Measurements from ENCODE around the gene DPYD. TPM values are rescaled to one million over a fixed set of nuclear protein-coding genes. Genes with fewer than 3 reads are reported as not detected.

DPYD gene
- total RNA-seq, 1 donor from 2014 or later = 8.8 TPM

DNA sequence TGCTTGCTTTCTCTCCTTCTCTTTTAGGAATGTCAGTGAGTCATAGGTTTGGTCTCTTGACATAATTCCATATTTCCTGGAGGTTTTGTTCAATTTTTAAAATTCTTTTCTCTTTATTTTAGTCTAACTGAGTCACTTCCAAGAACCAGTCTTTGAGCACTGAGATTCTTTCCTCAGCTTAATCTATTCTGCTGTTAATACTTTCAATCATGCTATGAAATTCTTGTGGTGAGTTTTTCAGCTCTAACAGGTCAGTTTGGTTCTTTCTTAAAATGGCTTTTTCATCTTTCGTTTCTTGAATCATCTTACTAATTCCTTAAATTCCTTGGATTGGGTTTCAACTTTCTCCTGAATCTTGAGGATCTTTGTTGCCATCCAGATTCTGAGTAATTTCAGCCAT, 878.3 kb downstream of the DPYD start:
- H3K4me3 Mint-ChIP-seq (ENCODE audit: unreplicated experiment) = no peak overlapping the region
- H3K79me2 ChIP-seq (ENCODE audit: insufficient read depth, low read length) = no peaks in the 10 kb centered on the region
- peaks cover 7% of the 10 kb centered on the region for H3K4me1 ChIP-seq (ENCODE audit: insufficient read depth, low read length)
- FAIRE-seq (peak; percentile 78), DNase-seq (ENCODE audit: low read depth) (peak; percentile 89)
- H2AFZ ChIP-seq (ENCODE audit: low read depth, low read length) = no peak overlapping the region
- no peak overlapping the region for H3K4me3 ChIP-seq (ENCODE audit: insufficient read depth, low read depth, low read length)
- H3K36me3 ChIP-seq (ENCODE audit: insufficient read depth, low read length) = no peaks in the 10 kb centered on the region
- TF ChIP-seq EZH2 (IDR thresholded peaks at IDR 0.05; ENCODE audit: insufficient read depth, low read length) = no peak
- TF ChIP-seq, protein P1, sequence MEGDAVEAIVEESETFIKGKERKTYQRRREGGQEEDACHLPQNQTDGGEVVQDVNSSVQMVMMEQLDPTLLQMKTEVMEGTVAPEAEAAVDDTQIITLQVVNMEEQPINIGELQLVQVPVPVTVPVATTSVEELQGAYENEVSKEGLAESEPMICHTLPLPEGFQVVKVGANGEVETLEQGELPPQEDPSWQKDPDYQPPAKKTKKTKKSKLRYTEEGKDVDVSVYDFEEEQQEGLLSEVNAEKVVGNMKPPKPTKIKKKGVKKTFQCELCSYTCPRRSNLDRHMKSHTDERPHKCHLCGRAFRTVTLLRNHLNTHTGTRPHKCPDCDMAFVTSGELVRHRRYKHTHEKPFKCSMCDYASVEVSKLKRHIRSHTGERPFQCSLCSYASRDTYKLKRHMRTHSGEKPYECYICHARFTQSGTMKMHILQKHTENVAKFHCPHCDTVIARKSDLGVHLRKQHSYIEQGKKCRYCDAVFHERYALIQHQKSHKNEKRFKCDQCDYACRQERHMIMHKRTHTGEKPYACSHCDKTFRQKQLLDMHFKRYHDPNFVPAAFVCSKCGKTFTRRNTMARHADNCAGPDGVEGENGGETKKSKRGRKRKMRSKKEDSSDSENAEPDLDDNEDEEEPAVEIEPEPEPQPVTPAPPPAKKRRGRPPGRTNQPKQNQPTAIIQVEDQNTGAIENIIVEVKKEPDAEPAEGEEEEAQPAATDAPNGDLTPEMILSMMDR (IDR thresholded peaks at IDR 0.05; ENCODE audit: insufficient read depth, low read depth, low read length) = no peak
- H3K4me2 ChIP-seq (ENCODE audit: low read length) = peak overlapping the region; percentile 56
- peak overlapping the region; percentile 68 for H3K27ac ChIP-seq (ENCODE audit: low read depth, low read length)
- H4K20me1 ChIP-seq (ENCODE audit: insufficient read depth, low read length) = no peaks in the 10 kb centered on the region
- peaks cover 34% of the 10 kb centered on the region for H3K9me3 Mint-ChIP-seq (ENCODE audit: unreplicated experiment)
- H3K36me3 Mint-ChIP-seq (ENCODE audit: low read depth, unreplicated experiment) = peaks cover 7% of the 10 kb centered on the region
- H3K27me3 Mint-ChIP-seq (ENCODE audit: low read depth, unreplicated experiment) = no peaks in the 10 kb centered on the region
- peaks cover 7% of the 10 kb centered on the region for H3K9me3 ChIP-seq (ENCODE audit: insufficient read depth, low read depth, low read length)
- H3K27me3 ChIP-seq (ENCODE audit: insufficient read depth, low read length) = no peaks in the 10 kb centered on the region
- peak overlapping the region; percentile 22 for H3K9ac ChIP-seq (ENCODE audit: low read length)
- H3K27ac Mint-ChIP-seq (ENCODE audit: unreplicated experiment) = peak overlapping the region; percentile 67
- H3K4me1 Mint-ChIP-seq (ENCODE audit: low read depth, unreplicated experiment) = peaks cover 15% of the 10 kb centered on the region

DNA sequence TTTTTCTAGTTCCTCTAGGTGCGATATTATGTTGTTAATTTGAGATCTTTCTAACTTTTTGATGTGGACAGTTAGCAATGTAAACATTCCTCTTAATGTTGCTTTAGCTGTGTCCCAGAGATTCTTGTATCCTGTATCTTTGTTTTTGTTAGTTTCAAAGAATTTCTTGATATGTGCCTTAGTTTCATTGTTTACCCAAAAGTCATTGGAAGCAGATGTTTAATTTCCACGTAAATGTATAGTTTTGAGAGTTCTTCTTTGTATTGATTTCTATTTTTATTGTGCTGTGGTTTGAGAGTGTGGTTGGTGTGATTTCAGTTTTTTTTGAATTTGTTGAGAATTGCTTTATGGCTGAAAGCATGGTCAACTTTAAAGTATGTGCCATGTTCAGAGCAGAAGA, 879.8 kb downstream of the DPYD start:
- Histone ChIP-seq H3K27ac (ENCODE audit: low read depth, low read length) (no peak overlapping the region), H3K4me2 (ENCODE audit: low read length) (peak overlapping the region; percentile 13), H4K20me1 (ENCODE audit: insufficient read depth, low read length) (no peaks in the 10 kb centered on the region), H3K9me3 (ENCODE audit: insufficient read depth, low read depth, low read length) (peaks cover 7% of the 10 kb centered on the region), H3K4me1 (ENCODE audit: insufficient read depth, low read length) (peaks cover 7% of the 10 kb centered on the region), H3K79me2 (ENCODE audit: insufficient read depth, low read length) (no peaks in the 10 kb centered on the region), H3K27me3 (ENCODE audit: insufficient read depth, low read length) (no peaks in the 10 kb centered on the region), H3K36me3 (ENCODE audit: insufficient read depth, low read length) (no peaks in the 10 kb centered on the region), H3K4me3 (ENCODE audit: insufficient read depth, low read depth, low read length) (no peak overlapping the region), H3K9ac (ENCODE audit: low read length) (no peak overlapping the region), H2AFZ (ENCODE audit: low read depth, low read length) (no peak overlapping the region)
- Mint-ChIP-seq H3K9me3 (ENCODE audit: unreplicated experiment) (peaks cover 34% of the 10 kb centered on the region), H3K27me3 (ENCODE audit: low read depth, unreplicated experiment) (no peaks in the 10 kb centered on the region), H3K4me1 (ENCODE audit: low read depth, unreplicated experiment) (peaks cover 15% of the 10 kb centered on the region), H3K27ac (ENCODE audit: unreplicated experiment) (peak overlapping the region; percentile 68), H3K4me3 (ENCODE audit: unreplicated experiment) (no peak overlapping the region), H3K36me3 (ENCODE audit: low read depth, unreplicated experiment) (peaks cover 7% of the 10 kb centered on the region)
- FAIRE-seq (peak; percentile 26), DNase-seq (ENCODE audit: low read depth) (no peak)
- TF ChIP-seq, protein P1 (IDR thresholded peaks at IDR 0.05; ENCODE audit: insufficient read depth, low read depth, low read length) = no peak
- no peak for TF ChIP-seq EZH2 (IDR thresholded peaks at IDR 0.05; ENCODE audit: insufficient read depth, low read length)

DNA sequence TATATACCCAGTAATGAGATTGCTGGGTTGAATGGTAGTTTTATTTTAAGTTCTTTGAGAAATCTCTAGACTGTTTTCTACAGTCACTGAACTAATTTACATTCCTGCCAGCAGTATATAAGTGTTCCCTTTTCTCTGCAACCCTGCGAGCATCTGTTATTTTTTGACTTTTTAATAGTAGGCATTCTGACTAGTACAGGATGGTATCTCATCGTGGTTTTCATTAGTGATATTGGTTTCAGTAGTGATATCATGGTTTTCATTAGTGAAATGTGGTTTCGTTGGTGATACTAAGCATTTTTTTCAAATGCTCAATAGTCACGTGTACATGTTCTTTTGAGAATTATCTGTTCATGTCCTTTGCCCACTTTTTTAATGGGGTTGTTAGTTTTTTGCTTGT, 882.4 kb downstream of the DPYD start:
- no peak for TF ChIP-seq EZH2 (IDR thresholded peaks at IDR 0.05; ENCODE audit: insufficient read depth, low read length)
- TF ChIP-seq, protein P1 (IDR thresholded peaks at IDR 0.05; ENCODE audit: insufficient read depth, low read depth, low read length) = no peak
- Histone ChIP-seq H3K36me3 (ENCODE audit: insufficient read depth, low read length) (no peaks in the 10 kb centered on the region), H3K27ac (ENCODE audit: low read depth, low read length) (no peak overlapping the region), H3K4me2 (ENCODE audit: low read length) (no peak overlapping the region), H3K9ac (ENCODE audit: low read length) (no peak overlapping the region), H3K4me3 (ENCODE audit: insufficient read depth, low read depth, low read length) (no peak overlapping the region), H3K79me2 (ENCODE audit: insufficient read depth, low read length) (no peaks in the 10 kb centered on the region), H3K9me3 (ENCODE audit: insufficient read depth, low read depth, low read length) (peaks cover 4% of the 10 kb centered on the region), H3K4me1 (ENCODE audit: insufficient read depth, low read length) (peaks cover 7% of the 10 kb centered on the region), H3K27me3 (ENCODE audit: insufficient read depth, low read length) (no peaks in the 10 kb centered on the region), H2AFZ (ENCODE audit: low read depth, low read length) (no peak overlapping the region), H4K20me1 (ENCODE audit: insufficient read depth, low read length) (no peaks in the 10 kb centered on the region)
- DNase-seq (ENCODE audit: low read depth) (peak; percentile 59), FAIRE-seq (peak; percentile 86)
- Mint-ChIP-seq H3K27ac (ENCODE audit: unreplicated experiment) (no peak overlapping the region), H3K36me3 (ENCODE audit: low read depth, unreplicated experiment) (peaks cover 3% of the 10 kb centered on the region), H3K27me3 (ENCODE audit: low read depth, unreplicated experiment) (no peaks in the 10 kb centered on the region), H3K9me3 (ENCODE audit: unreplicated experiment) (peaks cover 27% of the 10 kb centered on the region), H3K4me3 (ENCODE audit: unreplicated experiment) (no peak overlapping the region), H3K4me1 (ENCODE audit: low read depth, unreplicated experiment) (peaks cover 15% of the 10 kb centered on the region)

All from astrocyte (in vitro differentiated cells and primary cell).